ENCODE results near the gene AGMO. TPM values are rescaled to one million over a fixed set of nuclear protein-coding genes. Genes with fewer than 3 reads are reported as not detected.

The AGMO gene
- total and polyA plus RNA-seq, 2 donors (not counting 1 experiment from before 2014, with no cell fraction given) = not detected

DNA sequence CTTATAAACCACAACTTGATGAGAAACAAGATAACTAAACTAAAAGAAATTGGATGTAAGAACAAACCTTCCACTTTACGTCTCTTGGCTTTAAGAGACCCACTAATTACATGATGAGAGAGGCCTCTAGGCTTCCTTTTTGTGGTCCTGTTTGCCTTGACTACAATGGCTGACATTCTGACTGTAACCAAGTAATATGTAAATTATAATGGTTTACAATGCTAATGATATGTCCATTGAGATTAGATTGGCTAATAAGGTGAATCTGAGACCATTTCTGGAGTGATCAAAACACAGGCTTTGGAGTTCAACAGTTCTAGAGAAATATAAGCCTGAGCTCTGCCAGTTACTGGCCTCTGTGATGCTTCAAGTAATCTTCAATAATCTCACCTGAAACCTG, 39.4 kb upstream of the AGMO start:
- no peaks in the 10 kb centered on the region for H3K4me1 Mint-ChIP-seq
- POLR2A ChIA-PET = no interaction called here
- H3K27me3 Mint-ChIP-seq = no peaks in the 10 kb centered on the region

DNA sequence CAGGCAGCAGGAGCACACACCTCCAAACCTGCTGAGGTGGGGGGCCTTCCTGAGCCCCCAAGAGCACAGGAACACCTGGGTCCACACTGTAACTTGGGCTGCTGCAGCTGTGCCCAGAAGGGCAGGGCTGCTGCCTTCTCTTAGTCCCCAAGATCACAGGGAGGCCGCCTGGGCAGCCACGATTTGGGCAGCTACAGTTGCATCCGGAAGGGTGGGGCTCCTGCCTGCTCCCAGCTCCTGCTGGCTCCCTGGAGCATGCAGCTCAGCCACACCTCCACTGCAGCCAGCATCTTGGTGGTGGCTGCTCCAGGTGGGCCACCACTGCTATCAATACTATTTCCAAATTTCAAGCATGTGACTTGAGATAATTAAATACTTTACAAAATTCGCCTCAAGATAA, 38.5 kb upstream of the AGMO start:
- 69% methylated on average over 3 of the region's 4 CpGs for WGBS (ENCODE audit: insufficient coverage)
- Histone ChIP-seq H3K9me3 (ENCODE audit: control extremely low read depth in 1 of 3, control insufficient read depth in 2 of 3, insufficient read depth in 1 of 3, low read length in 2 of 3) (peaks cover 0 to 17% (median 6%) of the 10 kb centered on the region in 3 donors), H3K4me2 (replicated peaks; ENCODE audit: low read depth, low read length, poor library complexity, severe bottlenecking) (no peak overlapping the region), H3K27me3 (replicated peaks in 1 of 4; ENCODE audit: control extremely low read depth in 1 of 4, control insufficient read depth in 3 of 4, insufficient read depth in 4 of 4, low read length in 3 of 4) (no peaks in the 10 kb centered on the region), H4K20me1 (ENCODE audit: control insufficient read depth, insufficient read depth, low read length, poor library complexity, severe bottlenecking) (no peaks in the 10 kb centered on the region), H3K36me3 (replicated peaks in 1 of 2; ENCODE audit: control extremely low read depth in 1 of 2, control insufficient read depth in 1 of 2, extremely low read depth in 1 of 2, insufficient read depth in 2 of 2, low read length in 1 of 2) (no peaks in the 10 kb centered on the region), H3K4me3 (ENCODE audit: control extremely low read depth in 1 of 5, extremely low read depth in 1 of 5, insufficient read depth in 1 of 5, low read depth in 2 of 5, low read length in 4 of 5) (no peak overlapping the region), H2AFZ (ENCODE audit: insufficient read depth, low read depth, low read length, poor library complexity, severe bottlenecking) (no peak overlapping the region), H3K27ac (ENCODE audit: low read length in 2 of 2) (no peak overlapping the region), H3K79me2 (ENCODE audit: control insufficient read depth, insufficient read depth, low read length) (no peaks in the 10 kb centered on the region), H3K4me1 (ENCODE audit: control insufficient read depth in 2 of 2, insufficient read depth in 2 of 2, low read length in 2 of 2) (no peaks in the 10 kb centered on the region), H3K9ac (ENCODE audit: low read length) (no peak overlapping the region)
- Mint-ChIP-seq H3K27me3 (no peaks in the 10 kb centered on the region), H3K4me3 (no peak overlapping the region), H3K4me1 (no peaks in the 10 kb centered on the region), H3K9me3 (ENCODE audit: insufficient read depth) (no peaks in the 10 kb centered on the region), H3K27ac (no peak overlapping the region)
- no peak for DNase-seq
- ChIA-PET CTCF (no interaction called here), POLR2A (no interaction called here)
- intact Hi-C loops (cut with micrococcal nuclease) = no loop called here
- no peak for TF ChIP-seq EZH2 (IDR thresholded peaks at IDR 0.05; ENCODE audit: borderline replicate concordance, insufficient read depth, low read depth, low read length, poor library complexity, severe bottlenecking)
- TF ChIP-seq, protein P1, sequence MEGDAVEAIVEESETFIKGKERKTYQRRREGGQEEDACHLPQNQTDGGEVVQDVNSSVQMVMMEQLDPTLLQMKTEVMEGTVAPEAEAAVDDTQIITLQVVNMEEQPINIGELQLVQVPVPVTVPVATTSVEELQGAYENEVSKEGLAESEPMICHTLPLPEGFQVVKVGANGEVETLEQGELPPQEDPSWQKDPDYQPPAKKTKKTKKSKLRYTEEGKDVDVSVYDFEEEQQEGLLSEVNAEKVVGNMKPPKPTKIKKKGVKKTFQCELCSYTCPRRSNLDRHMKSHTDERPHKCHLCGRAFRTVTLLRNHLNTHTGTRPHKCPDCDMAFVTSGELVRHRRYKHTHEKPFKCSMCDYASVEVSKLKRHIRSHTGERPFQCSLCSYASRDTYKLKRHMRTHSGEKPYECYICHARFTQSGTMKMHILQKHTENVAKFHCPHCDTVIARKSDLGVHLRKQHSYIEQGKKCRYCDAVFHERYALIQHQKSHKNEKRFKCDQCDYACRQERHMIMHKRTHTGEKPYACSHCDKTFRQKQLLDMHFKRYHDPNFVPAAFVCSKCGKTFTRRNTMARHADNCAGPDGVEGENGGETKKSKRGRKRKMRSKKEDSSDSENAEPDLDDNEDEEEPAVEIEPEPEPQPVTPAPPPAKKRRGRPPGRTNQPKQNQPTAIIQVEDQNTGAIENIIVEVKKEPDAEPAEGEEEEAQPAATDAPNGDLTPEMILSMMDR (IDR thresholded peaks at IDR 0.05) = no peak
- no peak for ATAC-seq (ENCODE audit: low read depth)

More for the DNA sequence above, 39.4 kb upstream of the AGMO start:
- no peak overlapping the region for H3K27ac Mint-ChIP-seq
- no peaks in the 10 kb centered on the region for H3K27me3 ChIP-seq (replicated peaks in 1 of 4; ENCODE audit: control extremely low read depth in 1 of 4, control insufficient read depth in 3 of 4, insufficient read depth in 4 of 4, low read length in 3 of 4)
- H3K4me1 ChIP-seq (ENCODE audit: control insufficient read depth in 2 of 2, insufficient read depth in 2 of 2, low read length in 2 of 2) = no peaks in the 10 kb centered on the region
- H2AFZ ChIP-seq (ENCODE audit: insufficient read depth, low read depth, low read length, poor library complexity, severe bottlenecking) = no peak overlapping the region
- no peak overlapping the region for H3K4me3 Mint-ChIP-seq
- H3K4me2 ChIP-seq (replicated peaks; ENCODE audit: low read depth, low read length, poor library complexity, severe bottlenecking) = no peak overlapping the region
- H3K36me3 ChIP-seq (replicated peaks in 1 of 2; ENCODE audit: control extremely low read depth in 1 of 2, control insufficient read depth in 1 of 2, extremely low read depth in 1 of 2, insufficient read depth in 2 of 2, low read length in 1 of 2) = no peaks in the 10 kb centered on the region
- H3K27ac ChIP-seq (ENCODE audit: low read length in 2 of 2) = no peak overlapping the region
- peaks cover 0 to 17% (median 6%) of the 10 kb centered on the region in 3 donors for H3K9me3 ChIP-seq (ENCODE audit: control extremely low read depth in 1 of 3, control insufficient read depth in 2 of 3, insufficient read depth in 1 of 3, low read length in 2 of 3)
- no peaks in the 10 kb centered on the region for H3K79me2 ChIP-seq (ENCODE audit: control insufficient read depth, insufficient read depth, low read length)
- TF ChIP-seq, protein P1 (IDR thresholded peaks at IDR 0.05) = no peak
- TF ChIP-seq EZH2 (IDR thresholded peaks at IDR 0.05; ENCODE audit: borderline replicate concordance, insufficient read depth, low read depth, low read length, poor library complexity, severe bottlenecking) = no peak
- intact Hi-C loops (cut with micrococcal nuclease) = no loop called here
- no peak overlapping the region for H3K4me3 ChIP-seq (ENCODE audit: control extremely low read depth in 1 of 5, extremely low read depth in 1 of 5, insufficient read depth in 1 of 5, low read depth in 2 of 5, low read length in 4 of 5)
- WGBS (ENCODE audit: insufficient coverage) = no CpG with 5 or more reads among the region's 1 CpG
- DNase-seq (no peak), ATAC-seq (ENCODE audit: low read depth) (no peak)
- CTCF ChIA-PET = no interaction called here
- no peaks in the 10 kb centered on the region for H4K20me1 ChIP-seq (ENCODE audit: control insufficient read depth, insufficient read depth, low read length, poor library complexity, severe bottlenecking)
- H3K9ac ChIP-seq (ENCODE audit: low read length) = no peak overlapping the region
- no peaks in the 10 kb centered on the region for H3K9me3 Mint-ChIP-seq (ENCODE audit: insufficient read depth)

Data from B cell (primary cell).